ENCODE measurements around the gene SUN2. TPM values are rescaled to one million over a fixed set of nuclear protein-coding genes. Genes with fewer than 3 reads are reported as not detected.

Gene SUN2
- total RNA-seq, 1 experiment from 2014 or later, result 31.8 TPM

DNA sequence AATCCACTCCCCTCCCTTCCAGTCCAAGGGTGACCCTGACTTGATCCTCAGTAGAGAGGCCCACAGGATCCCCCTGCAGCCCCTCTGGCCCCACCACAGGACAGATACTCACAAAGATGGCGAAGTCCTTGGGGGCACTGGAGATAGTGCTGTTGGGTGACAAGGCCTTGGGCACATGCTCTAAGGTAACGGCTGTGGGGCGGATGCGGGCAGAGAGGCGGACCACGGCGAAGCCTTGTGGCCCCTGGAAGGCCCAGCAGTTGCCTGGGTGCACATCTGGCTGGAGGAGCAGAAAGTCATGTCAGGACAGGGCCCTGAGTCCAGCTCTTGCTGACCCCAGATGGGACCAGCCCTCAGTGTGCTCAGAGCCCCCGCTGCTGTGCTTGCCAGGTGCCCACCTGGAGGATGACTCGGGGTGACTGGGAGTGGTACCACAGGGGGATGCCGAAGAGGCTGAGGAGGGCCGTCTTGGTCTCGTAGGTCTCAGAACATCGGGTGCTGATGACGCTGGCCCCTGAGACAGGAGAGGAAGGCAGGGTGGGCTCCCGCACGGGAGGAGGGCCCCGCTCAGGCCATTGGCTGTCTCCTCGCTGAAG is 17.2 kb downstream of the SUN2 start:
- peaks cover 11% of the 10 kb centered on the region for H3K36me3 ChIP-seq (replicated peaks; ENCODE audit: control insufficient read depth, insufficient read depth, low read length)
- no peaks in the 10 kb centered on the region for H3K27me3 ChIP-seq (ENCODE audit: control insufficient read depth, insufficient read depth, low read length)
- no peak overlapping the region for H3K4me3 ChIP-seq (ENCODE audit: insufficient read depth, low read depth, low read length)
- DNase-seq, result no peak

- Histone ChIP-seq H3K27me3 (ENCODE audit: control insufficient read depth, insufficient read depth, low read length) (no peaks in the 10 kb centered on the region), H3K36me3 (replicated peaks; ENCODE audit: control insufficient read depth, insufficient read depth, low read length) (peaks cover 12% of the 10 kb centered on the region)
- peak; percentile 46 for DNase-seq
Observed at GRCh38 chr22:38737302-38738060, 18.3 kb downstream of the SUN2 start.

GRCh38 chr22:38736257-38736570 is 19.6 kb downstream of the SUN2 start:
- H3K36me3 ChIP-seq (replicated peaks; ENCODE audit: control insufficient read depth, insufficient read depth, low read length), result peaks cover 14% of the 10 kb centered on the region
- DNase-seq, result no peak
- H3K4me3 ChIP-seq (ENCODE audit: insufficient read depth, low read depth, low read length), result no peak overlapping the region
- H3K27me3 ChIP-seq (ENCODE audit: control insufficient read depth, insufficient read depth, low read length), result no peaks in the 10 kb centered on the region

More at GRCh38 chr22:38737302-38738060, 18.3 kb downstream of the SUN2 start:
- H3K4me3 ChIP-seq (ENCODE audit: insufficient read depth, low read depth, low read length), result no peak overlapping the region

GRCh38 chr22:38735465-38736256 is 20.1 kb downstream of the SUN2 start:
- H3K36me3 ChIP-seq (replicated peaks; ENCODE audit: control insufficient read depth, insufficient read depth, low read length), result peaks cover 18% of the 10 kb centered on the region
- DNase-seq, result peak; percentile 65
- no peaks in the 10 kb centered on the region for H3K27me3 ChIP-seq (ENCODE audit: control insufficient read depth, insufficient read depth, low read length)
- H3K4me3 ChIP-seq (ENCODE audit: insufficient read depth, low read depth, low read length), result no peak overlapping the region

DNA sequence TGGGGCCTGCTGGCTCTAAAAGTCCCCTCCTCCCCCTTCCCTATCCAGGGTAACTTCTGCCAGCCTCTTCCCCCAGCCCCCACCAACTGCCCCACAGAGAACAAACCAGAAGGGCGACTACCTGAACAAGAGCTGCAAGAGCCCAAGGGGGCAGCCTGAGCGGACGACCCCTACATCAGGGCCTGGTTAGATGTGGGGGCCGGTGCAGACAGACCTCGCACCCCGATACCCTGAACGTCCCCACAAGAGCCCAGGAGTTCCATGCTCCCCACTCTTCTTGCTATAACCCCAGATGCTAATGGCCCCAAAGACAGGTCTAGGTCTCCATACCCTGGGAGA is 20.7 kb downstream of the SUN2 start:
- H3K27me3 ChIP-seq (ENCODE audit: control insufficient read depth, insufficient read depth, low read length), result no peaks in the 10 kb centered on the region
- H3K4me3 ChIP-seq (ENCODE audit: insufficient read depth, low read depth, low read length), result no peak overlapping the region
- peak; percentile 54 for DNase-seq
- H3K36me3 ChIP-seq (replicated peaks; ENCODE audit: control insufficient read depth, insufficient read depth, low read length), result peaks cover 21% of the 10 kb centered on the region

DNA sequence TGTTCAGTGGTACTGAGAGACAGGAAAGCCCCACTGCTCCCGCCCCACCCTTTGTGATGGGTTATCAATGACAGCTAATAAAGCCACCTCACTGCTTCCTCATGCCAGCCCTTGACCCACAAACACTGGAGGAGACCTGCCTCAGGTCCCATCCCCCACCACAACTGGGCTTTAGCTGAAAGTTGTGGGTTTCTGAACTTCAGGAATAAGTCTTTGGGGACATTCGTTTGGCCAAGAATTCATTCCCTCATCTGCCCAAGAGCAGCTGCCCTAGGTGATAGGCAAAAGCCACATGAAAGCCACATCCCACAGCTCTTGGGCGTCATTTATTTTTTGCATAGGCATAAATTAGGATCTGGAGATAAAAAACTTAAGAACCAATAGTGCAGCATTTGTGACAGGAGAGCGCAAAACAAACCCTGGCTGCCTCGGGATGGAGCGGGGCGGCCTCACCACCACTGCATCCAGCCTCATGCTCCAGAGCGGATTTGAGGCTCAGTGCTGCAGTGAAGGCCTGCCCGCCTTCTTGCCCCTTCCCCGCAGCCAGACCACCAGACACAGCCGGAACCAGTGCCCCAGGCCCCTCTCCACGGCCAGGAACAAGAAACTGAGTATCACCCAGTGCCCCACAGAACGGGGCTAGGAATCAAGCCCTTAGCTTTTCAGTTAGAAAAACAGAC is 21.2 kb downstream of the SUN2 start:
- H3K4me3 ChIP-seq (ENCODE audit: insufficient read depth, low read depth, low read length), result no peak overlapping the region
- H3K27me3 ChIP-seq (ENCODE audit: control insufficient read depth, insufficient read depth, low read length), result no peaks in the 10 kb centered on the region

DNA sequence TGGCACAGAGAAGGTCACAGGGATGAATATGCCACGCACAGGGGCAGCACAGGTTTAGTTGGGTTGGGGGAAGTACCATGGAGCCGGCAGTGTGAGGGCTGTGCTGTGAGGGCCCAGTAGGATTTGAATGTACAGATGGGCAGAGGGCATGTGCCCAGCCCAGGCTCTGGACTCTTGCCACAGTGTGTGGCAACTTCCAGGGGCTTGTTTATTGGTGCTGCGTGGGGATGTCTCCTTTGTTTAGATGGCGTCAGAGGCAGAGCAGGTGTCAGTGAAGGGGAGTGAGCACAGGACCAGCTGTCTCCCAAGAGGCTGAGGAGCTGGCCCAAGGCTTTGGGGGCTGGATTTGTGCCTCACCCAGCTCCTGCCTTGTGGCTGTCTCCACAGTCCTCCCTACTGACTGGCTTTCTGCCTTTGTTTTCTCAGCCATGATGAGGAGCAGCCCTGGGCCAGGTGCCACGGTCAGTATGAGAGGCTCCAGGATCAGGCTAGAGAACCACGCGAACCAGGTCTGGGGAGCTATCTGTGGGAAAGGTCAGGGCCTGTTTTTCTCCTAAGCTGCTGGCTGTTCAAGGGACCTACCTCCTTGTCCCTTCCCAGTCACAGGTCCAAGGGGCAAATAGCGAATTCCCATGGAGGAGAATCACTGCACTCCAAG is 21.9 kb downstream of the SUN2 start:
- peak; percentile 28 for DNase-seq
- Histone ChIP-seq H3K27me3 (ENCODE audit: control insufficient read depth, insufficient read depth, low read length) (no peaks in the 10 kb centered on the region), H3K36me3 (replicated peaks; ENCODE audit: control insufficient read depth, insufficient read depth, low read length) (peaks cover 28% of the 10 kb centered on the region), H3K4me3 (ENCODE audit: insufficient read depth, low read depth, low read length) (no peak overlapping the region)

More for the DNA sequence above, 21.2 kb downstream of the SUN2 start:
- H3K36me3 ChIP-seq (replicated peaks; ENCODE audit: control insufficient read depth, insufficient read depth, low read length), result peaks cover 22% of the 10 kb centered on the region
- DNase-seq, result peak; percentile 27

DNA sequence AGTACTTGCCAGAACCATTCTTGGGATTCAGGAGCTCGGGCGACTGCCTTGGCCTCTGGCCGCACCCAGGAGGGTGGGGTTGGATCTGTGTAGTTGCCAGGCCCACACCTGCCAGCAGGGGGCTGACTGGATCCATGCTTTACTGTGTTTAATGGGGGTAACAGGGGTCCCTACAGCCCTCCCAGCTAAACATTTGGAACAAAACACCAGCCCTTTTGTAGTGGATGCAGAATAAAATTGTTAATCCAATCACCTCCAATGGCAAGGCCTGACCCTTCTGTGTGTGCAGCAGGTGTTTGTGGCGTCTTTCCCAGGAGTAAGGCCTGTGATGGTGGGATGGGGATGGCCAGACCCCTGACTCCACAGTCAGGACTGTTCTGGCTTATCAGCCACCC is 22.5 kb downstream of the SUN2 start:
- Histone ChIP-seq H3K27me3 (ENCODE audit: control insufficient read depth, insufficient read depth, low read length) (no peaks in the 10 kb centered on the region), H3K36me3 (replicated peaks; ENCODE audit: control insufficient read depth, insufficient read depth, low read length) (peaks cover 33% of the 10 kb centered on the region), H3K4me3 (ENCODE audit: insufficient read depth, low read depth, low read length) (no peak overlapping the region)
- peak; percentile 91 for DNase-seq

GRCh38 chr22:38732251-38732815 is 23.5 kb downstream of the SUN2 start:
- H3K4me3 ChIP-seq (ENCODE audit: insufficient read depth, low read depth, low read length), result no peak overlapping the region
- peak; percentile 56 for DNase-seq

DNA sequence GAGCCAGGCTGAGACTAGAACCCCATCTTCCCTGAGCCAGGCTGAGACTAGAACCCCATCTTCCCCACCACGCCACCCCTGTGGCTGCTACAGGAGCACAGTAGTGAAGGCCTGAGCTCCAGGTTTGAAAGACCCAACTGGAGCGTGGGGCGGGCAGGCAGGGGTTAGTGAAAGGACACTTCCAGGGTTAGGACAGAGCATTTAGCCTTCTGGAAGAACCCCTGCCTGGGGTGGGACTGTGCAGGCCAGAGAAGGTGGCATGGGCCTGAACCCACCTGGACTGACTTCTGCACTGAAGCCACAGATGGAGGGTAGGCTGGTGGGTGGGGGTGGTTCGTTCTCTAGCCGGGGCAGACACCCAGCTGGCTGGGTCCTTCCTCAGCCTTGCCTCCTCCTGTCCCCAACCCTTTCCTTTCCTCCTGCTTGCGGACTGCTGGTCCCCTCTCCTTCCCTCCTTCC is 24.1 kb downstream of the SUN2 start:
- Histone ChIP-seq H3K4me3 (ENCODE audit: insufficient read depth, low read depth, low read length) (no peak overlapping the region), H3K36me3 (replicated peaks; ENCODE audit: control insufficient read depth, insufficient read depth, low read length) (peaks cover 45% of the 10 kb centered on the region), H3K27me3 (ENCODE audit: control insufficient read depth, insufficient read depth, low read length) (no peaks in the 10 kb centered on the region)
- DNase-seq, result peak; percentile 42

More at GRCh38 chr22:38732251-38732815, 23.5 kb downstream of the SUN2 start:
- H3K36me3 ChIP-seq (replicated peaks; ENCODE audit: control insufficient read depth, insufficient read depth, low read length), result peaks cover 39% of the 10 kb centered on the region
- H3K27me3 ChIP-seq (ENCODE audit: control insufficient read depth, insufficient read depth, low read length), result no peaks in the 10 kb centered on the region

DNA sequence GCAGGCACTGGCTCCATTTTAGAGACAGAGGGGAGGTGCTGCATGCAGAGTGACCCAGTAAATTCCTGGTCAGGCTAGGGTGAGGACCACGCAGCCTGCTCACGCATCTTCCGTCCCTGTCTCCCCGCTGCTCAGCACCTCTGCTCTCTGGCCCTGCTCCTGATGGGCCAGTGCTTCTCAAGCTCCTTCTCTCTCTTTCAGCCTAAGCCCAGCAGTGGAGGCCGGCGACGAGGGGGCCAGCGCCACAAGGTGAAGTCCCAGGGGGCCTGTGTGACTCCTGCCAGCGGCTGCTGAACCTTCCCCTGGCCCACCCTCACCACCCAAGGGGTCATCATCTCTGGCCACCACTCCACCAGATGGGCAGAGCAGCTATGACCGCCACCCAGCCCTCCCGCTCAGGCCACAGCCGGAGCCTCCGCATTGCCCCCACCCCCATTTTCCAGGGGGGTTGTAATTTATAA is 25.4 kb downstream of the SUN2 start:
- H3K4me3 ChIP-seq (ENCODE audit: insufficient read depth, low read depth, low read length), result no peak overlapping the region
- H3K36me3 ChIP-seq (replicated peaks; ENCODE audit: control insufficient read depth, insufficient read depth, low read length), result peaks cover 57% of the 10 kb centered on the region
- no peaks in the 10 kb centered on the region for H3K27me3 ChIP-seq (ENCODE audit: control insufficient read depth, insufficient read depth, low read length)

DNA sequence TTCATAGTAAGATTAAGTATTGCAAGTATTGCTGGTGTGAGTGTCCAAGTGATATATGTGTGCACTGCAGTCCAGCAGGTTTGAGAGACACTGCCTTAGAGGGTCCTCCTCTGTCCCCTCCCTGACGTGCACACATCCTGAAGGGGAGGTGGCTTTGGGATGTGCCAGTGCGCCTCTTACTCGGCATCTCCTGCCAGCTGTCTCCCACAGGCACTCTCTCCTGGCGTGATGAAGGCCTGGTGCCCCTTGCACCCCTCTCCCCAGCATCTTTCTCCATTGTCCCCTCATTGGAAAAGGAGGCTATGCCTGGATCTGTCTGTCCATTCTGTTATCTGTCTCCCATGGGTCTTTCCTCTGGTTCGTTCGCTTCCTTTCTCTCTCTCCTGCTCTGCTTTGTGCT is 25.9 kb downstream of the SUN2 start:
- Histone ChIP-seq H3K36me3 (replicated peaks; ENCODE audit: control insufficient read depth, insufficient read depth, low read length) (peaks cover 62% of the 10 kb centered on the region), H3K27me3 (ENCODE audit: control insufficient read depth, insufficient read depth, low read length) (no peaks in the 10 kb centered on the region), H3K4me3 (ENCODE audit: insufficient read depth, low read depth, low read length) (no peak overlapping the region)
- peak; percentile 30 for DNase-seq

More for the DNA sequence above, 25.4 kb downstream of the SUN2 start:
- DNase-seq, result peak; percentile 33

- Histone ChIP-seq H3K36me3 (replicated peaks; ENCODE audit: control insufficient read depth, insufficient read depth, low read length) (peaks cover 68% of the 10 kb centered on the region), H3K4me3 (ENCODE audit: insufficient read depth, low read depth, low read length) (no peak overlapping the region), H3K27me3 (ENCODE audit: control insufficient read depth, insufficient read depth, low read length) (no peaks in the 10 kb centered on the region)
- DNase-seq, result peak; percentile 33
Observed at GRCh38 chr22:38728871-38729796, 26.7 kb downstream of the SUN2 start.
